Thyroid gland (tissue), 4 donors: ENCODE data around the gene RAPGEFL1.

Source experiments
- POLR2A ChIP-seq, 2 donors: fragments of 450-650 bp; IDR thresholded peaks; one replicate each; pipeline ENCODE4 v1.6.1; 2017; ENCODE audit warnings: antibody characterized with exemption in 2 of 2, mild to moderate bottlenecking in 2 of 2, moderate library complexity in 1 of 2
- TF ChIP-seq, protein P1 (sequence below), 6 experiments: fragments of 200-600 bp in 3 of 6; fragments of 450-650 bp in 3 of 6; sonication (generic) in 3 of 6; IDR thresholded peaks; one replicate each; pipeline ENCODE4 v1.5.1; 2016 to 2019; ENCODE audit warnings: antibody characterized with exemption in 6 of 6, mild to moderate bottlenecking in 2 of 6, inconsistent platforms in 1 of 6, moderate library complexity in 1 of 6

DNA sequence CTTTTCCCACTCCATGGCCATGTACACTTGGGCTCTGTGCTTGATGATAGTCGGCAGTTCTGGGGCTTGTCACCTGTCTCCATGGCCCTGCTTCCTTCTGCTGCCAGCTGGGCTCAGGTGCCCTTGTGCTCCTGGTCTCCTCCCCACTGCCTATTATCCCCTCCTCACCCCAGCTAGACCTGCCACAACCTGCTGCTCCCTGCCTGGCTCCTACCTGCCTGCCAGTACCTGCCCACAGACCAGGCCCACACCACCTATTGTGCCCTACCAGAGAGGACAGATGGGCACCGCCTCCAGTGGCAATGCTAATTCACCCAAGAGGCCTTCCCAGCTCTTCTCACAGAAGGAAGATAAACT is 538 bp upstream of the RAPGEFL1 start:
- TF ChIP-seq, protein P1, sequence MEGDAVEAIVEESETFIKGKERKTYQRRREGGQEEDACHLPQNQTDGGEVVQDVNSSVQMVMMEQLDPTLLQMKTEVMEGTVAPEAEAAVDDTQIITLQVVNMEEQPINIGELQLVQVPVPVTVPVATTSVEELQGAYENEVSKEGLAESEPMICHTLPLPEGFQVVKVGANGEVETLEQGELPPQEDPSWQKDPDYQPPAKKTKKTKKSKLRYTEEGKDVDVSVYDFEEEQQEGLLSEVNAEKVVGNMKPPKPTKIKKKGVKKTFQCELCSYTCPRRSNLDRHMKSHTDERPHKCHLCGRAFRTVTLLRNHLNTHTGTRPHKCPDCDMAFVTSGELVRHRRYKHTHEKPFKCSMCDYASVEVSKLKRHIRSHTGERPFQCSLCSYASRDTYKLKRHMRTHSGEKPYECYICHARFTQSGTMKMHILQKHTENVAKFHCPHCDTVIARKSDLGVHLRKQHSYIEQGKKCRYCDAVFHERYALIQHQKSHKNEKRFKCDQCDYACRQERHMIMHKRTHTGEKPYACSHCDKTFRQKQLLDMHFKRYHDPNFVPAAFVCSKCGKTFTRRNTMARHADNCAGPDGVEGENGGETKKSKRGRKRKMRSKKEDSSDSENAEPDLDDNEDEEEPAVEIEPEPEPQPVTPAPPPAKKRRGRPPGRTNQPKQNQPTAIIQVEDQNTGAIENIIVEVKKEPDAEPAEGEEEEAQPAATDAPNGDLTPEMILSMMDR (IDR thresholded peaks at IDR 0.05): no peak
- TF ChIP-seq POLR2A (IDR thresholded peaks at IDR 0.05): no peak
